ENCODE measurements around the gene SPTBN5.

- no peak for TF ChIP-seq POLR2AphosphoS5 (IDR thresholded peaks at IDR 0.05; ENCODE audit: low read depth, low read length)
- no peak for TF ChIP-seq REST (IDR thresholded peaks at IDR 0.05; ENCODE audit: insufficient read depth in 1 of 2, low read depth in 2 of 2, low read length in 1 of 2)
- no peak for TF ChIP-seq CTCF (IDR thresholded peaks at IDR 0.05)
These were observed 72.0 kb downstream of the SPTBN5 start for GRCh38 chr15:41821831-41822230.
